HL-60 (cell line): Measurements from ENCODE around the gene OR5J2.

Source experiments
- DNase-seq, 2 experiments: peaks; one replicate each; pipeline ENCODE4 v3.0.0-alpha.2; 2010 to 2020; ENCODE audit warnings: low read depth in 1 of 2, low spot score in 1 of 2
- H3K27ac ChIP-seq: fragments of 250-450 bp; sonication (Bioruptor Pico); replicated peaks from 2 replicates; pipeline ENCODE4 v1.5.1; 2020; ENCODE audit warnings: mild to moderate bottlenecking, moderate library complexity
- H3K27me3 ChIP-seq: fragments of 250-450 bp; sonication (Bioruptor Pico); 2 replicates; pipeline ENCODE4 v1.5.1; 2021; ENCODE audit warnings: mild to moderate bottlenecking, moderate library complexity; ENCODE audit not compliant: insufficient read depth, poor library complexity, severe bottlenecking
- H3K4me3 ChIP-seq: replicated peaks from 2 replicates; pipeline ENCODE4 v1.5.1; 2011; ENCODE audit warnings: mild to moderate bottlenecking, control low read depth, low read length; ENCODE audit not compliant: insufficient read depth
- CTCF ChIP-seq: IDR thresholded peaks from one replicate; pipeline ENCODE4 v1.5.1; 2011; ENCODE audit warnings: low read length, control low read depth, inconsistent platforms; ENCODE audit not compliant: insufficient read depth
- GABPA ChIP-seq: IDR thresholded peaks from 2 replicates; pipeline ENCODE4 v1.6.1; 2012; ENCODE audit warnings: low read depth
- POLR2AphosphoS5 ChIP-seq: IDR thresholded peaks from 2 replicates; pipeline ENCODE4 v1.6.1; 2012; ENCODE audit warnings: low read depth
- REST ChIP-seq: IDR thresholded peaks from 2 replicates; pipeline ENCODE4 v1.6.1; 2012; ENCODE audit warnings: low read depth; ENCODE audit not compliant: insufficient replicate concordance
- SPI1 ChIP-seq: IDR thresholded peaks from 2 replicates; pipeline ENCODE4 v1.6.1; 2012; ENCODE audit warnings: low read depth, mild to moderate bottlenecking, borderline replicate concordance

Gene OR5J2

GRCh38 chr11:56152333-56152732, 24.1 kb upstream of the OR5J2 start:
- TF ChIP-seq POLR2AphosphoS5 (no peak), SPI1 (no peak), GABPA (no peak), CTCF (no peak)
- no peaks in the 10 kb centered on the region for H3K27me3 ChIP-seq
- no peak overlapping the region for H3K4me3 ChIP-seq
- no peak overlapping the region for H3K27ac ChIP-seq
- no peak for DNase-seq

- DNase-seq = no peak
- Histone ChIP-seq H3K4me3 (no peak within 1 kb of the TSS), H3K27me3 (no peaks in the 10 kb centered on the region), H3K27ac (no peak within 1 kb of the TSS)
- no peak for TF ChIP-seq CTCF
- no peak for TF ChIP-seq REST
- no peak for TF ChIP-seq SPI1
- no peak for TF ChIP-seq GABPA
- no peak for TF ChIP-seq POLR2AphosphoS5
These were observed 16.2 kb upstream of the OR5J2 start, which contains the start of gene OR8K5 for GRCh38 chr11:56160217-56160616. Gene OR8K5 (minus strand): TSS chr11:56160317. CDS start chr11:56160317, 0 bp downstream.

- TF ChIP-seq CTCF (no peak), SPI1 (no peak), GABPA (no peak), POLR2AphosphoS5 (no peak), REST (no peak)
- no peak for DNase-seq
- H3K27me3 ChIP-seq = no peaks in the 10 kb centered on the region
These were observed 12.6 kb upstream of the OR5J2 start for GRCh38 chr11:56163804-56164203.

GRCh38 chr11:56172256-56172830, 4.1 kb upstream of the OR5J2 start:
- DNase-seq = no peak
- TF ChIP-seq REST = no peak
- no peak for TF ChIP-seq CTCF
- no peak for TF ChIP-seq SPI1
- TF ChIP-seq GABPA = no peak
- TF ChIP-seq POLR2AphosphoS5 = no peak
- Histone ChIP-seq H3K4me3 (no peak overlapping the region), H3K27ac (no peak overlapping the region), H3K27me3 (no peaks in the 10 kb centered on the region)

More at GRCh38 chr11:56163804-56164203, 12.6 kb upstream of the OR5J2 start:
- no peak overlapping the region for H3K27ac ChIP-seq
- no peak overlapping the region for H3K4me3 ChIP-seq
